GM19452 (cell line): ENCODE data around the gene MNT.
A peak's percentile ranks its signal among the peaks of the same experiment; 100 is the strongest.

ENCODE experiments used
- ATAC-seq: cut with Tn5 transposase; IDR thresholded peaks from one replicate; pipeline ENCODE4 v1.9.1; 2021; ENCODE audit not compliant: unreplicated experiment

MNT gene

DNA sequence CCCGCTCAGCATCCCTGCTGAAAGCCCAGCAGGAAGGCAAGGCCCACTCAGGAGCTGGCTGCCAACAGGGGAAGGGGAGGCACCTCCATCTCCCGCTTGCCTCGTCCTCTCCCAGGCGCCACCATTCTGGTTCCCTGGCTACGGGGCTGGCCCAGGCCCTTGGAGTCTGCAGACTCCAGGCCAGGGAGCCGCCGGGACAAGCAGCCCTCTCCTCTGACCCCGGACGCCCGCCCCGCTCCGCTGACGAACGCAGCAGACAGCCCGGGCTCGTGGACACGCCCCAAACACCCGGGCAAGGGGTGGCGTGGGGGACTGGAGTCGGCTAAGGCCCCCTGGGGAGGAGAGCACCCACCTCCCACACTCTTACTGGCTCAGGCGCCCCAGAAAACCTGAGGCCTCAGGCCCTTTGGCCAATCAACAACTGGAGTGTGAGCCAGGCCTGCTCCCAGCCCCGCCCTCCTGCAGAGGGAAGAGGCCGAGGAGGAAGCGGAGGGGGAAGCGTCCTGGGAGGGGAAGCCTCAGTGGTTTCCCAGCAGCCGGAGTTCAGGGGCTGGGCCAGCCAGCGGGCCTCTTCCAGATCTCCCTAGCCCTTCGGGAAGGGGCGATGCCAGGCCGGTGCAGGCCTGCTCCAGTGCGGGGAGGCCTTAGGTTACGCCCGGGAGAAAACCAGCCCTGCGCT lies 4.2 kb downstream of the MNT start:
- no peak for ATAC-seq

- ATAC-seq = no peak
These were observed 4.7 kb downstream of the MNT start for GRCh38 chr17:2396192-2396567.

GRCh38 chr17:2395258-2396181 lies 5.3 kb downstream of the MNT start:
- no peak for ATAC-seq

DNA sequence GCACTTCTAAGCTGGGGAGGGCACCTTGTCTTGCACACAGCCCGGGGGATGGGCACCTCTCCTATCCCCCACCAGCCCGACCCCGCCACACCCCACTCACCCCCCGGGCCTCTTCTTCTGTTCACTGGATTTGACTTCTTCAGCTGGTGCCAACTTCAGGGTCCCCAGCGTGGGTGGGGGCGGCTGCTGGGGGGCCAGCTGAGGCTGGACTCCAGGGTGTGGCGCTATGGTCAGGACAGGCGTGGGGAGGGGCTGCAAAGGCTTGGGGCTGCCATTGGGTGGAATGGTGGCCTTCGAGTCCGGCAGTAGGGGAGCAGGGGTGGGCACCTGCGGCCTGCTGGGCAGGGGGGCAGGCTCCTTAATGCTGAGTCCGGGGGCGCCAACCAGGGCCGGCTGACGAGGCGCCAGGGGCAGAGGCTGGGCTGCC lies 6.1 kb downstream of the MNT start:
- no peak for ATAC-seq

GRCh38 chr17:2393954-2394749 lies 6.7 kb downstream of the MNT start:
- no peak for ATAC-seq

DNA sequence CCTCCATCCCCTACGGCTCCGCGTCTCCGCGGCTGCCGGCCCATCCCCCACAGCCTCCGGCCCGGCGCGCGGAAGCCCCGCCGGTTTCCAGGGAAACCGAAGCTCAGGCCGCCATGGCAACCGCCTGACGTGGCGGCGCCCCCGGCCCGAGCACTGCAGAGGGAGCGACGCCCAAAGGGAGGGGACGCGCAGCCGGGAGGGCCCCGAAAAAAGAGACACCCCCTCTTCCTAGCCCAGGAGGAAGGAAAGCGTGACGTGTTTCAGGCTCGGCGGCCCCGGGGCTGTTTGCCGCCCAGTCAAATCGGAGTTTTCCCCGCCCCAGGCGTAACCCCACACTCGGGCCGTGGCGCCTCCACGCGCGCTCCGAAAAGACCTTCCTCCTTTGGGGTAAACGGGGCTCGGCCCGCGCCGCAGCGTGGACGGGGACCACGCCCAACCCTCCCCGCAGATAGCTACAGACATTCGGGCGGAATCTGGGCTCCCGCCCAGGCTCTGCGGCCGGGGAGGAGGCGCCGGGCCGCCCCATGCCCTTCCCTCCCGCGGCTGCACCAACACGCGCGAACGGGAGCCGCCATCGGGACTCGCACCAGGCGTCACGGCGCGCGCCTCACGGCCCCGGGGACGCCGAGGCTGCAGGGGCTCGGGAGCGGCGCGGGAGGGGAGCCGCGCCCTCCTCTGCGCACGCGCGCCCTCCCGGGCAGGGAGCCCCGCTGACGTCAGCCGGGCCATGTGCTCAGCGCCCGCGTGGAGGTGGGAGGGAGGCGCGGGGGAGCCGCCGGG lies 7.5 kb downstream of the MNT start:
- peak; percentile 40 for ATAC-seq

DNA sequence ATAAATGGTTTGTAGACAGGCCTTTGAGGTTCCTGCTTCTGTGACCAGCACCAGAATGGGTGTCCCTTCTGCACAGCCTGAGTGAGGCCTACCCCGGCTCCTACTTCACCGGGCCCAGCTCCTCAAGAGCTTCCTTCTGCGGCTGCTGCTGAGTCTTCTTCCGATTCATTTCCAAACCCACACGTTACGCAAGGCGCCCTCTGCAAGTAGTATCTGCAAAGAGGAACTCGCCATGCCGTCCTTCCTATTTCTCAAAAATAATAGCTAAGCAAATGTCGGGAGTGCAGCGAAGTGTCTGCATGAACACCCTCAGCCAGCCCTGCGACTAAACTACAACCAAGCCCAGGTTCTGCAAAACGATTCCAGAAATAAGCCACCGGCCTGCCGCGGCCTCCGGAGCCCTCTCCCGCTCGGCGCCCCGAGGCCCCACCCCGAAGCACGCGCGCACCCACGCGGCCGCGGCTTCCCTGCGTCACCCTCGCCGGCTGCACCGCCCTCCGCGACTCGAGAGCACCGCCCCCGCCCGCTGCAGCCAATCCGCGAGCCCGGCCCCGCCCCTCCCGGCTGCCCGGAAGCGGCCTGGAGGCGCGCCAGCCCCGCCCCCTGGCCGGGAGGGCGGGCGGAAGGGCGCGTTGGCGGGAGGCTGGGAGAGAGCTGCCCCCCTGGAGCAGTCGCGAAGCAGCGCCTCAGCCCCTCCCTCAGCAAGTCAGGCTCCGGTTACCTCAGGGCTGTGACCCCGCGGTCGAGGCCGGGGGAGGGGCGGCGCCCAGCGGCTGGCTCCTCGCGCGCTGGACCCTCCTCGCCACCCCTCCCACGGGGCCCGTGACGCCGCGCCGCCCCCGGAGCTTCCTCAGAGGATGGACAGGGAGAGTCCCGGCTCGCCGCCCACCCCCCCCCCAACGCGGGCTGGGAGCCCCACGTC lies 8.3 kb downstream of the MNT start:
- peak; percentile 62 for ATAC-seq

DNA sequence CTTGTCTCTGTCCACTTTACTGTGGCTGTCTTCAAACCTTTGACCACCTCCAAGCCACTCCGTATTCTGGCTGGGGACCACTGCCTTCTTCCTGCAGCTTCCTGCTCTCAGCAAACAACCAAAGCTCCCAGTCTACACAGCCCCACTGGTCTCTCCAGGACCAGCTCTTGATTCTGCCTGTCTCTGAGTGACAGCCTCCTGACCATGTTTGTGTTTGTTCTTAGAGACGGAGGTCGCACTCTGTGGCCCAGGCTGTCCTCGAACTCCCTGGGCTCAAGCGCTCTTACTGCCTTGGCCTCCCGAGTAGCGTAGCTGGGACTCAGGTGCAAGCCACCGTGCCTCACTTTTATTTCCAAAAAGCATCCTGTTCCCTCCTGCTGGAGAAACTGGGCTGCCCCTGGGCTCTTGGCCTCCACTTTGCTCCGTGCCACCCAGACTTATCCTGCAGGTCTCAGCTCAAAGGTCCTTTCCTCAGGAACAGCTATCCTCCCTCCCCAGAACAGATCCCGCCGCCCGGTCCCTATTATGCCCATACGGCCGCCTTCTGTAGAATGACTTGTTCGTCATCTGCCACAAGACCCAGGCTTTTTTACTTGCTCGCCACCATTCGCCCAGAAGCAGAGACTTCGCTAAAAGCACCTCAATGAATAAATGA lies 9.1 kb downstream of the MNT start:
- no peak for ATAC-seq

DNA sequence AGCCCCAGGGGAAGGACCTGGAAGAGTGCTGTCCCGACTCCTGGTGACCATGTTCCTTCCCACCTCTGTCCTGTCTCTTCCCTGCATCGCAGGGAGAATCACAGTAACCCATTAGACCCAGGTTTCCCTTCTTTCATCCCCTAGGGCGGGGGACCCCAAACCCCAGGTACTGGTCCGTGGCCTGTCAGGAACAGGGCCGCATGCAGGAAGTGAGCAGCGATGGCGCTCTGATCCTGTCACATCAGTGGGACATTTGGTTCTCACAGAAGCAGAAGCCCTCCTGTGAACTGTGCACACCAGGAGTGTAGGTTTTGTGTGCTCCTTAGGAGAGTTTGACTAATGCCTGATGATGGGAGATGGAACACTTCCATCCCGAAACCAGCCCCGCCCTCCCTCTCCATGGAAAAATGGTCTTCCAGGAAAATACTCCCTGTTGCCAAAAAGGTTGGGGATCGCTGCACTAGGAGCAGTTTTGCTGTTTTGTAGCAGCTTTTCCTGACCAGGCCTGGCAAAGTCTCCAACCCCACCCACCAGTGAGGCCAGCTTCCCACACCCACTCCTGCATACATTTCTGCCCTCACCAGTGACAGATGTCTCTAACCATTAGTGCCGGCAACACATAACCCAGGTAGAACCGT lies 10.5 kb downstream of the MNT start:
- no peak for ATAC-seq

DNA sequence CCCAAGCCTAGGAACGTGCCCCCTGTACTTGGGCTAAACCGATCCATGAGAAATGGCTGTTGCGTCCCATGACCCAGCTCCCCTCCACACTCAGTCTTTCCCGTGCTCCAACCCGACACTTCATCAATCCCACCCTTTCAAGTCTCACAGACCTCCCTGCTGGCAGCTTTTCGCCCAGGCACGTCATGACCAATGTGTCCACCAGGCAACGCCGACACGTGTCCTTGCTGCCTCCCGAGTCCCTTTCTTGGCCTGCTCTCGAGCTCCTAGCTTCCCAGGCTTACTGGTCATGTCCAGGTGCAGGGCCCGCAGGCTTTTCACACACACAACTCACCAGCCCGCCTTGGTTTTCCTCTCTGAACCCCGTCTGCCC lies 12.2 kb downstream of the MNT start:
- ATAC-seq = no peak

GRCh38 chr17:2388020-2388682 lies 12.7 kb downstream of the MNT start:
- no peak for ATAC-seq

DNA sequence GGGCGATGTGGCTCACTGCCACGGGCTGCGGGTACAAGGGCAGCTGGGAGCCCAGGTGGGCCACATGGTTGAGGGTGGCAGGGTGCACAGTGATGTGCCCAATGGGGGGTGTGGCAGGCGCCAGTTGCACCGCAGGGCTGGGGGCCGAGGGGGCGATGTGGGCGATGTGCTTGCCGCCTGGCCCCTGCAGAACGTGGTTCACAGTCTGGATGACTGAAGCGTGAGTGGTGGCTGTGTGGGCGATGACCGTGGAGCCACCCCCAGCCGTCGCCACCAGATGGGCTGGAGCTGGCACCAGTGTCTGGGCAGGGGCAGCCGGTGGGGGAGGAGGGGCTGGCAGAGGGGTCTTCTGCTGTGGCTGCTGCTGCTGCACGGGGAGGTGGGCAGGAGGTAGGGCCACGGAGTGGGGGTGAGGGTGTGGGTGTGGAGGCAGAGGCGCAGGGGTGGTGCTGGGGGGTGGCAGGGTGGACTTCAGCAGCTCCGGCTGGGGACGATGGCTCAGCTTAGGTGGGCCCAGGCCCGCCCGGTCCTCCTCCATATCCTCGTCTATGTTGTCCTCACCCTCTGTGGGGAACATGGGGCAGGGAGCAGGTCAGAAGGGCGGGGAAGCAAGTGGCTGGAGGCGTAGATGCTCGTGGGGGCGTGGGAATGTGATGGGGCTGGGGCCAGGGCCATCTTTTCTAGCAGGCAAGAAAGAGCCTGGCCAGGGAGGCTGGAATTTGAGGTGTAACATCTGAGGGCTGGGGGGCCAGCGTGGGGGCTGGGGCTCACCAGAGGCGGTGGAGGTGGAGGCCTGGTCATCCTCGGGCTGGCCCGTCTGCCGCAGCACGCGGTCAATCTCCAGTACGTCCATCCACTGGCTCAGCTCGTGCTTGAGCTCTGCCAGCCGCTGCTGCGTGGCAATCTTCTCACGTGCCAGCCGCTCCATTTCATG lies 13.5 kb downstream of the MNT start:
- ATAC-seq = no peak

- no peak for ATAC-seq
These were observed 14.3 kb downstream of the MNT start for GRCh38 chr17:2386400-2387085.

DNA sequence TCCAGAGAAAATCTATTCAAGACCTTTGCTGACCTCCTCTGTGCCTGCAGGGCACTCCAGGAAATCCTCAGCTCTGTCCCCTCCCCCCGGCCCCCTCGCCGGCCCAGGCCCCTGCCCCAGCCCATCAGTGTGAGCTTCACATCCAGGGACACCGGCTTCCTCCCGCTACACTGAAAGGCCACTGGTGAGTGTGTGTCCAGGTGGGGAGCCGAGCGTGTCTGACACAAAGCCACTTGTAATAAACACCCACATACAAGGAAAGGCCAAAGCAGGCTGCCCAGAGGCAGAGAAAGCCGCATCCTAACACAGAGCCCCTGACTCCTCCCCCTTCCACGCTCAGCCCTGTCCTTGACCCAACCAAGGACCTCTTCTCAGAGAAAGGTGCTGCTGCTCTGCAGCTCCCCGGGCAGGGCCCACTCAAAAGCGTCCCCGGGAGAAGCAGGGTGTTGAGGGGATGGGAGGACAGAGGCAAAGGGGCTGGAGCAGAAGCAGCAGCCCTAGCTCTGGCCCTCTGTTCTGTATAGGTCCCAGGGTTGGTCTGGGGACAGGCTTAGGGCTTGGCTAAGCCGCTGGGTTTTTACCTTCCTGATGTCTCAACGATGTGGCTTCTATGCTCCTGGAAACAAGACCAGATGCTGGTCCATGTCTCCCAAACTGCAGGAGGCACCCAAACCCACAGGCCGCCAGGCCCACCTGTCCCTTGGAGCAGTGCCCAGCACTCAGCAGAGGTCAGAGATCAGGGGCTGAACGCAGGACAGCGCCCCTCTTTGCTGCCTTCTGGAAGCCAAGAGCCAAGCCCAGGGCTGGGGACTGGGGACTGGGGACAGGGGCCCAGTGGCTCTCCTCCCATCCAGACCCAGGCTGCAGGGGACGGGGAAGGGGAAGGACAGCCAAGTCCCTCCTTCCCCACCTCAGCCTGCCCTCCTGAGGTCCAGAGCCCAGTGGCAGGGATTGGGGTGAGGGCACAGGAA lies 15.3 kb downstream of the MNT start:
- no peak for ATAC-seq

GRCh38 chr17:2384439-2385127 lies 16.3 kb downstream of the MNT start:
- no peak for ATAC-seq
